Suprapubic skin (tissue), 3 donors: ENCODE results near the gene SIAH3.

Source experiments
- CTCF ChIP-seq, 2 donors: fragments of 200-600 bp in 1 of 2; fragments of 450-650 bp in 1 of 2; sonication (generic) in 1 of 2; IDR thresholded peaks; one replicate each; pipeline ENCODE4 v1.5.1; 2016 to 2019; ENCODE audit warnings: antibody characterized with exemption in 2 of 2, mild to moderate bottlenecking in 1 of 2, moderate library complexity in 1 of 2
- POLR2AphosphoS5 ChIP-seq, 3 donors: sonication (generic); formaldehyde crosslinking; IDR thresholded peaks; one replicate each; pipeline ENCODE4 v1.6.1; 2017; ENCODE audit warnings: antibody characterized with exemption in 3 of 3

- TF ChIP-seq POLR2AphosphoS5 (IDR thresholded peaks at IDR 0.05) (no peak), CTCF (IDR thresholded peaks at IDR 0.05) (no peak)
These were observed 108.6 kb downstream of the SIAH3 start for GRCh38 chr13:45742985-45743384.
